ENCODE results near the gene KCTD11. TPM values are rescaled to one million over a fixed set of nuclear protein-coding genes. Genes with fewer than 3 reads are reported as not detected.

KCTD11 gene
- total and polyA plus RNA-seq, 10 of the 15 experiments (the other 5 are each of a cell fraction or from before 2014, with no cell fraction given) = 0.05 to 7.3 (median 2.9) TPM

- TF ChIP-seq ZBTB33 (IDR thresholded peaks at IDR 0.05) = no peak
- TF ChIP-seq TARDBP (IDR thresholded peaks at IDR 0.05; ENCODE audit: borderline replicate concordance) = peak; percentile 26; the same call in 1 of the 2 replicates
- no peak for TF ChIP-seq NRF1 (conservative IDR thresholded peaks at IDR 0.05; ENCODE audit: low read depth, low read length)
- TF ChIP-seq JUNB (IDR thresholded peaks at IDR 0.05) = no peak
- no peak for TF ChIP-seq CHD2 (IDR thresholded peaks at IDR 0.05; ENCODE audit: borderline replicate concordance, low read depth, low read length)
- TF ChIP-seq RUNX3 (IDR thresholded peaks at IDR 0.05; ENCODE audit: low read length) = no peak
- no peak for TF ChIP-seq RBBP5 (conservative IDR thresholded peaks at IDR 0.05)
- no peak for TF ChIP-seq HDAC2 (IDR thresholded peaks at IDR 0.05)
- TF ChIP-seq MEF2B (IDR thresholded peaks at IDR 0.05; ENCODE audit: partially characterized antibody, poor library complexity, severe bottlenecking) = no peak
- TF ChIP-seq NKRF (conservative IDR thresholded peaks at IDR 0.05) = no peak
Measured at GRCh38 chr17:7383742-7384488, 32.0 kb downstream of the KCTD11 start (continued).

All from GM12878 (cell line).